GM13977 (cell line): ENCODE measurements around the gene SLC10A2.

Experiments used
- DNase-seq: peaks from one replicate; pipeline ENCODE4 v3.0.0; 2012; ENCODE audit warnings: low spot score
- CTCF ChIP-seq: IDR thresholded peaks from 2 replicates; pipeline ENCODE4 v1.5.1; 2012; ENCODE audit warnings: mild to moderate bottlenecking, control low read depth; ENCODE audit not compliant: insufficient read depth; ENCODE audit errors: extremely low read depth, missing control alignments
- in situ Hi-C: fragments of 300-500 bp; cut with MboI; formaldehyde crosslinking; loops from one replicate; pipeline ENCODE4 v1.12.0; 2022; ENCODE audit warnings: low sequenced_read_pairs, low pct_unique_long_range_greater_than_20kb, mixed read lengths, inconsistent platforms; ENCODE audit not compliant: unreplicated experiment

SLC10A2 gene

GRCh38 chr13:103078158-103078557, 11.9 kb upstream of the SLC10A2 start:
- in situ Hi-C loops: no loop called here
- TF ChIP-seq CTCF: no peak
- DNase-seq: no peak

- in situ Hi-C loops: no loop called here
- TF ChIP-seq CTCF: no peak
- DNase-seq: peak; percentile 8
Observed at GRCh38 chr13:103068836-103069235, 2.6 kb upstream of the SLC10A2 start.

- in situ Hi-C loops: no loop called here
- DNase-seq: peak; percentile 20
- TF ChIP-seq CTCF: no peak
Observed at GRCh38 chr13:103067751-103068555, 1.7 kb upstream of the SLC10A2 start.

- TF ChIP-seq CTCF: no peak
- in situ Hi-C loops: no loop called here
- DNase-seq: no peak
Observed at GRCh38 chr13:103066781-103067345, 646 bp upstream of the SLC10A2 start.

GRCh38 chr13:103063376-103063775, 2.8 kb downstream of the SLC10A2 start:
- DNase-seq: no peak
- in situ Hi-C loops: no loop called here
- TF ChIP-seq CTCF: no peak

GRCh38 chr13:103062079-103062478, 4.1 kb downstream of the SLC10A2 start:
- in situ Hi-C loops: no loop called here
- DNase-seq: no peak
- no peak for TF ChIP-seq CTCF
